GM18861 (cell line): ENCODE results near the gene DGLUCY.
"Not testable (repeated sequence)": the region's sequence is repeated elsewhere in the genome, so short reads cannot be mapped to it uniquely, and the experiment has no call there.

ENCODE experiments used
- ATAC-seq: cut with Tn5 transposase; IDR thresholded peaks from one replicate; pipeline ENCODE4 v1.9.1; 2021; ENCODE audit not compliant: unreplicated experiment

Gene DGLUCY

GRCh38 chr14:91255026-91255695 lies 141.3 kb downstream of the DGLUCY start:
- ATAC-seq = no peak

- ATAC-seq = no peak
Measured at GRCh38 chr14:91256661-91257060, 142.8 kb downstream of the DGLUCY start.

DNA sequence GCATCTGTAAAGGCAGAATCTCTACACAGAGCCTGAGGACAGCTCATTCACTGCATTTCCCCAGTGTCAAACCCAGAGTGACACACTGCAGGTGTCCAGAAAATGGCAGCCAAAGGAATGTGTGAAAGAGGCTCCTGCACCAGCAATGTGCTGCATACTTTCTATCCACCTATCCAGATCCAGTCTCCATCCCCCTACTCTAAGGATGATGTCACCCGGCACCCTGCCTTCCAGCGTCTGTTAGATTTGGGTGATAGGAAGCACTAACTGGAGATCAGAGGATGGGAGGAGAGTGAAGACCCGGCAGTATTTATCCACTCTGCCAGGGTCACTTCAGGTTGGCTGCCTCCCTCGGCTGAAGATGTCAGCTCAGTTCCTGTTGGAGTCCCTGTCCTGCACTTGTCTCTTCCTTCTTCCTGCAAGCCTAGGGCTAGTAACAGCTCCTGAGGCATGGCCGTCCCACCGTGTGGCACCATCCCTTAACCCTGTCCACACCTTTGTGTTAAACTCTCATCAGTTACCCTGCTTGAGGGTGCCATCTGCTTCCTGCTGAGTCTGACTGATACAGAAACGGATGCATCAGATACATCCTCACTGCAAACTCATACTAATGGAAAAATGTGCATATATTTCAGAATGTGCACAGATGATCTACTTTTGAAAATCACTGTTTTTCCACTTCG lies 143.6 kb downstream of the DGLUCY start:
- ATAC-seq = no peak

GRCh38 chr14:91258011-91258618 lies 144.2 kb downstream of the DGLUCY start:
- no peak for ATAC-seq

- ATAC-seq = no peak
Measured at GRCh38 chr14:91258876-91259275, 145.0 kb downstream of the DGLUCY start.

DNA sequence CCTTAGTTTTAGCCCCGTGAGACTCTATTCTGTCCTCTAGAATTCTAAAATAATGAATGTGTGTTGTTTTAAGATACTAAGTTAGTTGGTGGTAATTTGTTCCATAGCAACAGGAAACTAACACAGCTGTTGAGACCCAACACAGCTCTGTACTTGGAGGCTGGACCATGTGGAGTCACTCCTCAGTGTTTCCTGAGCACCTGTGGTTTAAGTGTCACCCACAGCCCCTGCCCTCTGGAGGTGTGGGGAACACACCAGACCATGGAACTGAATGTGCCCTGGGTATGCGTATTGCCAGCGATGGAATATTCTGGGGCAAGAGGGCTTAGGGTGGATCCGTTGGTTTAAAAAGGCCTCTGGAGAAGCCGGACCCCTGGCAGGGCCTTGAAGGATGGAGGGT lies 147.2 kb downstream of the DGLUCY start:
- ATAC-seq = no peak

DNA sequence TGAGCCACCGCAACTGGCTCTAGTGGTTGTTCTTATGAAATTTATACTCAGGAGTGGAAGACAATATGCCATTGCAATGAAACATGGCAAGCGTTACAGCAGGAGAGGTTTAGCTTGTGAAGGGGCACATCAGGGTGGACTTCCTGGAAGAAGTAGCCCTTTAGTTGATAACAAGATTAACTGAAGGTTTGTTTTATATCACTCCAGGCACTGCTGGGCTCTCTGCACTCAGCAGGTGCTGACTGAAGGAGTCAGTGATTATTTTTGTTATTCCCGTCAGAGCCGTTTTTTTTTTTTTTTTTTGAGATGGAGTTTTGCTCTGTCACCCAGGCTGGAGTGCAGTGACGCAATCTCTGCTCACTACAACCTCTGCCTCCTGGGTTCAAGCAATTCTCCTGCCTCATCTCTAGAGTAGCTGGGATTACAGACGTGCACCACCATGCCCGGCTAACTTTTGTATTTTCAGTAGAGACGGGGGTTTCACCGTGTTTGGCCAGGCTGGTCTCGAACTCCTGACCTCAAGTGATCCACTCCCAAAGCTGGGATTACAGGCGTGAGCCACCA lies 148.2 kb downstream of the DGLUCY start:
- no peak for ATAC-seq

- ATAC-seq = no peak
Measured at GRCh38 chr14:91263329-91263728, 149.5 kb downstream of the DGLUCY start.

DNA sequence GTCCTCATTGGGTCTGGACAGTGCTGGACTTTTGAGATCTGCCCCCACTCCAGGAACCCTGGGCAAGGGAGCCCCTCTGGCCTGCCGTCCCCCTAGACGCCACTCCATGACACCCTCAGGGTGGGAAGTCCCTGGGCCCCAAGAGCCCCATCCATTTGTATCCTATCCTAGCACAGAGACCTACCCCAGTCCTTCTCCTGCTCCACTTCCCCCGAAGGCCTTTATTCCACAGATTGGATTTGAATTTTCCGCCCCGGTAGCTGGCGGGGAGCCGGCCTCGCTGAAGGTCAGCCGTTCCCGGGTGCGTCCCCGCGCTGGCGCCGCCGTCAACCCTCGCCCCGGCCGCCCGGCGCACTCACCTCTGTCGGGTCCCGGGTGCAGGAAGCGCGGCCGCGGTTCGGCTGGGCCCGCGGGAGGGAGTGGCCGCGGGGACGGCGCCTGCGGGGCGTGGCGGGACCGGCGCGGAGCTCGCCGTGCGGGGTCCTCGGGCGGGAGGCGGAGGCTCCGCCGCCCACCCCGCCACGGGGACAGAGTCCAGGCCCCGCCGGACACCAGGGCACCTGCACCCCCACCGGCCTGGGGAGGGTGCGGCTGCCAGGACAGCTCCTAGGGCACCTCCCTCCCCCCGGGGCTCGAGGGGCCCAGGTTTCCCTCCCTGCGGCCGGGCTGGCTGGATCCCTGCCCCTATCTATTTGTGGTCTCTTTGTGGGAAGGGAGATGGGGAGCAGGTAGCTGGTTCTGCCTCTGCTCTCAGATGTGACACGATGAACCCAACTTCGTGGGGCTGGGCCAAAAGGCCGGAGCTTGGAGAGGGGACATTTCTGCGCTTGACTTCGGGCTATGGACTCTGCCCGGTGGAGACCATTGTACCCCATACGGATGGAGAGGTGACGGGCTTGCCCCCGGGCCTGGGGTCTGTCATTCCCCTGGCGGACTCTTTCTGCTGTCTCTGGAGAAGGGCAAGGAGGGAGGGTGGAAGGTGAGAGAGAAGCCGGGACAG lies 150.6 kb downstream of the DGLUCY start:
- ATAC-seq = no peak

- no peak for ATAC-seq
Measured at GRCh38 chr14:91265404-91265803, 151.5 kb downstream of the DGLUCY start.

DNA sequence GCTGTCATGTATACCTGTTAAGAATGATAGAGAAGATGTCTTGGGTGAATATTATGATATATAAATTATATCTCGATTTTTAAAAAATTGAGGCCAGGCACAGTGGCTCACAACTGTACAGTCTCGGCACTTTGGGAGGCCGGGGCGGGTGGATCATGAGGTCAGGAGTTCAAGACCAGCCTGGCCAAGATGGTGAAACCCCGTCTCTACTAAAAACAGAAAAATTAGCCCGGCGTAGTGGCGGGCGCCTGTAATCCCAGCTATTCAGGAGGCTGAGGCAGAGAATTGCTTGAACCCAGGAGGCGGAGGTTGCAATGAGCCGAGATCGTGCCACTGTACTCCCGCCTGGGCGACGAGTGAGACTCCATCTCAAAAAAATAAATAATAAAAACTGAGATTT lies 152.4 kb downstream of the DGLUCY start:
- not testable (repeated sequence) for ATAC-seq

- ATAC-seq = no peak
Measured at GRCh38 chr14:91267965-91268437, 154.1 kb downstream of the DGLUCY start.

- ATAC-seq = no peak
Measured at GRCh38 chr14:91269076-91269991, 155.5 kb downstream of the DGLUCY start.

GRCh38 chr14:91270188-91270587 lies 156.3 kb downstream of the DGLUCY start:
- no peak for ATAC-seq

DNA sequence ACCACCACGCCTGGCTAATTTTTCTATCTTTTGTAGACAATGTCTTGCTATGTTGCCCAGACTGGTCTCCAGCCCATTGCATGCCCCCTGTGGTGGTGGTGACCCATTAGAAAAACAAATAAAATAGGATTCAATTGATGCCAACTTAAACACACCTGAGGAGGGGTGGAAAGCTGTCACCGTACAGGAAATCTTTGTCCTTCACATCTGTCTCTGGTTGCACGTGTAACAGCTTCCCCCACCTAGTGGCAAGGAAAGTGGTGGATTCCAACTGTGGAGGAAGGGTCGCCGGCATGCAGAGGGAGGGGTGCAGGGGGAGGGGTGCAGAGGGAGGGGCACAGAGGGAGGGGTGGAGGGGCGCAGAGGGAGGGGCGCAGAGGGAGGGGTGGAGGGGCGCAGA lies 156.7 kb downstream of the DGLUCY start:
- no peak for ATAC-seq

DNA sequence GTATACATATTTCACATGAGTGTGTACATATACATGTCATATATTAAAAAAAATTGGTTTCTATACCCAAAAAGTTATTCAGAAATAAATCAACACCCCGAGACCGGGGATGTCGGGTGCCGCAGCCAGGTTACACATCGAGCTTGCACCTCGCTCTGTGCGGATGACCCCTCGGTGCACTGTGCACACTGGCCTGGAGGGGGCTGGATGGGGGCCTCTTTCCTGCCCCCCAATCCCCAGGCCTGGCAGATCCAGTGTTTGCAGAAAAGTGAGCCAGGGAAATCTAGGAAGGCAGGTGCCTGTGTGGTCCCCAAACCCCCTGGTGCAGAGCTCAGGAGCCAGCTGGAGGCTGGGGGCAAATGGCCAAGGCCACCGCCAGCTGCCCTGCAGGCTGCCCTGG lies 157.8 kb downstream of the DGLUCY start:
- ATAC-seq = no peak

DNA sequence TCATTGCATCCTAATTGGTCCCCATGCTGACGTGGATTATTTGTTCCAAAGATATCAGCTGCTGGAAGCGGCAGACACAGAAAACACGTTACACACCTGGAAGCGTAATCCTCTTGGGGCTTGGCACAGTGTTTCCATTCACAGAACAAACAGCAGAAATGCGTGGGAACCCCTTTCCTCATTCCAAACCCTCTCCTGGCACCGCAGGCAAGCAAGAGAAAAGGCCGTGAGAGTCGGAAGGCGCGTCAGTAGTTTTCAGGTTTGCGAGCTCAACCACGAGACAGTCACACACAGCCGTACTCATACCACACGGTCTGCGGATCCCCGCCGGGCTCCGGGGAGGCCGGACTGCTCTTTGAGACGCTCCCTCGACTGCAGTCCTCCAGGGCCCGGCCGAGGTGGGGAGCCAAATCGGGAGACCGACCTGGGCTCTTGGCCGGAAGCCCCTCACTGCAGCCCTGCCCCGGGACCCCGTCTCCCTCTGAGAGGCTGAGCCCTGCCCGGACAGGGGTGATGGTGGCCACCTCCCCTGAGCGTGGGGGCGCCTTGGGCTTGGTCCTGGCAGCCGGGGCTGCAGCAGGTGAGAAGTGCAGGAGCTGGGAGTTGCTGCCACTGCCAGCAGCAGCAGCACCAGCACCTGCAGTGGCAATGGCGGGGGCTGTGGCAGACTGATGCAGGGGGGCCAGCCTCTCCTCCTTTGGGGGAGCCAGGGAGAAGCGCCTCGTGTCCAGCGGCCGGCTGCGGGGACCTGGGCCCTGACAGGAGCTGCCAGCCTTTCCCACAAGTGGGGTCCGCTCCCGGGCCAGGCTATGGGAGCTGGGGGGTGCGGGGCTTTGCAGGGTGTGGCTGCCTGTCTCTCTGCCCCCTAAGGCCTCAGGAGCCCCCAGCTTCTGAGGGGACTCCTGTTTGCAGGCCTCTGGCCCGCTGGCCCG lies 158.7 kb downstream of the DGLUCY start:
- no peak for ATAC-seq

- no peak for ATAC-seq
Measured at GRCh38 chr14:91273273-91273884, 159.5 kb downstream of the DGLUCY start.
